Loucy (cell line): ENCODE data around the gene ZNRD2.

Experiments used
- EZH2phosphoT487 ChIP-seq: fragments of 200-600 bp; IDR thresholded peaks from 2 replicates; pipeline ENCODE4 v1.6.1; 2018; ENCODE audit warnings: antibody characterized with exemption, mild to moderate bottlenecking, moderate library complexity, borderline replicate concordance
- TF ChIP-seq, protein P1 (sequence below): fragments of 200-600 bp; sonication (generic); conservative IDR thresholded peaks from 2 replicates; pipeline ENCODE4 v1.5.1; 2014; ENCODE audit warnings: mild to moderate bottlenecking, antibody characterized with exemption, low read length

DNA sequence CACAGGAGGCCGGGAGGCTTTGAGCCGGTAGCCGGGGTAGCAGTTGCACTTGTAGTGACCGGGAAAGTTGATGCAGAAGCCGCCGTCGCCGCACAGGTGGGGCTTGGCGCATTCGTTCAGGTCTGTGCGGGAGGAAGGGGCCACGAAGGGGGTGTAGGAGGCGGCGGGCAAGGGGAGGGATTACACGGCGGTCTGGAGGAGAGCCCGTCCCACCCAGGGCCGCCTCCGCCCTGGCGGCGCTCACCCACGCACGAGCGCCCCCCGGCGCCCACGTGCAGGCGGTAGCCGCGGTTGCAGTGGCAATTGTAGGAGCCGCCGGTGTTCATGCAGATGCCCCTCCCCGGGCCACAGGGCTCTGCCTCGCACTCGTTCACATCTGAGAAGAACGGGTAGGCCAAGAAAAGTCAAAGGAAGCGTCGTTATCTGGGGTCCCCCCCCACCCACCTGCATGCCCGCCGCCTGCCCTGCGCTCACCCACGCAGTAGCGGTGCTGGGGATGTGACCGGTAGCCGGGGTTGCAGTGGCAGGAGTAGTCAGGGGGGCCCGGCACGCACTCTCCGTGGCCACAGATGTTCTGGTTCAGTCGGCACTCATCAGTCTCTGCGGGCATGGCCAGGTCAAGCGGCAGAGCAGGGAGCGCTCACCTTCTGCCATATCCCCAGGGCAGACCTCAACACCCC lies 22.7 kb upstream of the ZNRD2 start:
- TF ChIP-seq, protein P1, sequence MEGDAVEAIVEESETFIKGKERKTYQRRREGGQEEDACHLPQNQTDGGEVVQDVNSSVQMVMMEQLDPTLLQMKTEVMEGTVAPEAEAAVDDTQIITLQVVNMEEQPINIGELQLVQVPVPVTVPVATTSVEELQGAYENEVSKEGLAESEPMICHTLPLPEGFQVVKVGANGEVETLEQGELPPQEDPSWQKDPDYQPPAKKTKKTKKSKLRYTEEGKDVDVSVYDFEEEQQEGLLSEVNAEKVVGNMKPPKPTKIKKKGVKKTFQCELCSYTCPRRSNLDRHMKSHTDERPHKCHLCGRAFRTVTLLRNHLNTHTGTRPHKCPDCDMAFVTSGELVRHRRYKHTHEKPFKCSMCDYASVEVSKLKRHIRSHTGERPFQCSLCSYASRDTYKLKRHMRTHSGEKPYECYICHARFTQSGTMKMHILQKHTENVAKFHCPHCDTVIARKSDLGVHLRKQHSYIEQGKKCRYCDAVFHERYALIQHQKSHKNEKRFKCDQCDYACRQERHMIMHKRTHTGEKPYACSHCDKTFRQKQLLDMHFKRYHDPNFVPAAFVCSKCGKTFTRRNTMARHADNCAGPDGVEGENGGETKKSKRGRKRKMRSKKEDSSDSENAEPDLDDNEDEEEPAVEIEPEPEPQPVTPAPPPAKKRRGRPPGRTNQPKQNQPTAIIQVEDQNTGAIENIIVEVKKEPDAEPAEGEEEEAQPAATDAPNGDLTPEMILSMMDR = no peak
- TF ChIP-seq EZH2phosphoT487 = no peak
